Epithelial cell of esophagus (primary cell): ENCODE results near the gene CHST5.

ENCODE experiments used
- DNase-seq: peaks from one replicate; pipeline ENCODE4 v3.0.0; 2010; ENCODE audit warnings: low read depth
- H3K4me3 ChIP-seq: 2 replicates; pipeline ENCODE4 v1.5.1; 2011; ENCODE audit warnings: mild to moderate bottlenecking, low read length, control low read depth
- CTCF ChIP-seq: IDR thresholded peaks from 2 replicates; pipeline ENCODE4 v1.5.1; 2011; ENCODE audit warnings: low read depth, mild to moderate bottlenecking, low read length, control low read depth, inconsistent platforms; ENCODE audit not compliant: insufficient read depth; ENCODE audit errors: missing control alignments

The CHST5 gene

GRCh38 chr16:75535211-75535843, 581 bp downstream of the CHST5 start:
- no peak for TF ChIP-seq CTCF
- no peak overlapping the region for H3K4me3 ChIP-seq
- no peak for DNase-seq

GRCh38 chr16:75534560-75535205, 1.2 kb downstream of the CHST5 start:
- no peak for DNase-seq

GRCh38 chr16:75532791-75533190, 3.1 kb downstream of the CHST5 start:
- no peak for TF ChIP-seq CTCF

More at GRCh38 chr16:75534560-75535205, 1.2 kb downstream of the CHST5 start:
- no peak for TF ChIP-seq CTCF
- no peak overlapping the region for H3K4me3 ChIP-seq

GRCh38 chr16:75532142-75532765, 3.7 kb downstream of the CHST5 start:
- DNase-seq = no peak
- TF ChIP-seq CTCF = no peak
- H3K4me3 ChIP-seq = no peak overlapping the region

More at GRCh38 chr16:75532791-75533190, 3.1 kb downstream of the CHST5 start:
- no peak overlapping the region for H3K4me3 ChIP-seq
- DNase-seq = no peak

GRCh38 chr16:75529959-75530358, 5.9 kb downstream of the CHST5 start:
- H3K4me3 ChIP-seq = no peak overlapping the region
- no peak for DNase-seq
- no peak for TF ChIP-seq CTCF

- no peak for TF ChIP-seq CTCF
- DNase-seq = no peak
- H3K4me3 ChIP-seq = no peak overlapping the region
Measured at GRCh38 chr16:75529056-75529905, 6.6 kb downstream of the CHST5 start.
